SK-N-SH (cell line): ENCODE results near the gene TMEM59.

Experiments used
- EP300 ChIP-seq, 2 experiments: IDR thresholded peaks; 2 replicates each; pipeline versions ENCODE4 v1.4.0 to v1.6.1; 2012; ENCODE audit warnings: borderline replicate concordance in 1 of 2, low read depth in 1 of 2, low read length in 1 of 2
- JUND ChIP-seq: IDR thresholded peaks from 2 replicates; pipeline ENCODE4 v1.4.0; 2012
- TF ChIP-seq, protein P1 (sequence below): IDR thresholded peaks from 2 replicates; pipeline ENCODE4 v1.6.1; 2012; ENCODE audit warnings: mild to moderate bottlenecking, low read depth, low read length, moderate library complexity
- TF ChIP-seq, protein P2 (sequence below): IDR thresholded peaks from 2 replicates; pipeline ENCODE4 v1.4.0; 2012; ENCODE audit warnings: low read depth

DNA sequence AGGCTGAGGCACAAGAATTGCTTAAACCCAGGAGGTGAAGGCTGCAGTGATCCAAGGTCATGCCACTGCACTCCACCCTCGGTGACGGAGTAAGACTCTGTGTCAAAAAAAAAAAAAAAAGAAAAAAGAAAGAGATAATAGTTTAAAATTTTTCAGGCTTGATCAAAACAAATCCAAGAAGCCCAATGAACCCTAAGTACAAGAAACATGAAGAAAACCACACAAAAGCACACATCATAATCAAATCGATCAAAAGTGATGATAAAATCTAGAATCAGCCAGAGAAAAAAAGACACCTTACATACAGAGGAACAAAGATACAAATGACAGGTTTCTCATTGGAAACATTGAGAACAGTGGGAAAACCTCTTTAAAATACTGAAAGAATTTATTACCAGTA, 66.5 kb downstream of the TMEM59 start:
- TF ChIP-seq, protein P1, sequence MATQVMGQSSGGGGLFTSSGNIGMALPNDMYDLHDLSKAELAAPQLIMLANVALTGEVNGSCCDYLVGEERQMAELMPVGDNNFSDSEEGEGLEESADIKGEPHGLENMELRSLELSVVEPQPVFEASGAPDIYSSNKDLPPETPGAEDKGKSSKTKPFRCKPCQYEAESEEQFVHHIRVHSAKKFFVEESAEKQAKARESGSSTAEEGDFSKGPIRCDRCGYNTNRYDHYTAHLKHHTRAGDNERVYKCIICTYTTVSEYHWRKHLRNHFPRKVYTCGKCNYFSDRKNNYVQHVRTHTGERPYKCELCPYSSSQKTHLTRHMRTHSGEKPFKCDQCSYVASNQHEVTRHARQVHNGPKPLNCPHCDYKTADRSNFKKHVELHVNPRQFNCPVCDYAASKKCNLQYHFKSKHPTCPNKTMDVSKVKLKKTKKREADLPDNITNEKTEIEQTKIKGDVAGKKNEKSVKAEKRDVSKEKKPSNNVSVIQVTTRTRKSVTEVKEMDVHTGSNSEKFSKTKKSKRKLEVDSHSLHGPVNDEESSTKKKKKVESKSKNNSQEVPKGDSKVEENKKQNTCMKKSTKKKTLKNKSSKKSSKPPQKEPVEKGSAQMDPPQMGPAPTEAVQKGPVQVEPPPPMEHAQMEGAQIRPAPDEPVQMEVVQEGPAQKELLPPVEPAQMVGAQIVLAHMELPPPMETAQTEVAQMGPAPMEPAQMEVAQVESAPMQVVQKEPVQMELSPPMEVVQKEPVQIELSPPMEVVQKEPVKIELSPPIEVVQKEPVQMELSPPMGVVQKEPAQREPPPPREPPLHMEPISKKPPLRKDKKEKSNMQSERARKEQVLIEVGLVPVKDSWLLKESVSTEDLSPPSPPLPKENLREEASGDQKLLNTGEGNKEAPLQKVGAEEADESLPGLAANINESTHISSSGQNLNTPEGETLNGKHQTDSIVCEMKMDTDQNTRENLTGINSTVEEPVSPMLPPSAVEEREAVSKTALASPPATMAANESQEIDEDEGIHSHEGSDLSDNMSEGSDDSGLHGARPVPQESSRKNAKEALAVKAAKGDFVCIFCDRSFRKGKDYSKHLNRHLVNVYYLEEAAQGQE = no peak
- TF ChIP-seq EP300 (IDR thresholded peaks at IDR 0.05; ENCODE audit: borderline replicate concordance in 1 of 2, low read depth in 1 of 2, low read length in 1 of 2) = no peak
- TF ChIP-seq, protein P2, sequence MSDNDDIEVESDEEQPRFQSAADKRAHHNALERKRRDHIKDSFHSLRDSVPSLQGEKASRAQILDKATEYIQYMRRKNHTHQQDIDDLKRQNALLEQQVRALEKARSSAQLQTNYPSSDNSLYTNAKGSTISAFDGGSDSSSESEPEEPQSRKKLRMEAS = no peak
- no peak for TF ChIP-seq JUND
